SU-DHL-6 (cell line): ENCODE measurements around the gene CXCL5.

Experiments used
- EZH2phosphoT487 ChIP-seq: fragments of 200-600 bp; sonication (generic), shearing (Covaris generic); conservative IDR thresholded peaks from 2 replicates; pipeline ENCODE4 v1.6.1; 2018; ENCODE audit warnings: mild to moderate bottlenecking, antibody characterized with exemption, low read length, moderate library complexity, mixed read lengths
- TF ChIP-seq, protein P1 (sequence below): fragments of 200-600 bp; sonication (generic); IDR thresholded peaks from one replicate; pipeline ENCODE4 v1.5.1; 2017; ENCODE audit warnings: antibody characterized with exemption, mild to moderate bottlenecking, low read length, moderate library complexity; ENCODE audit not compliant: insufficient read depth, poor library complexity, severe bottlenecking

DNA sequence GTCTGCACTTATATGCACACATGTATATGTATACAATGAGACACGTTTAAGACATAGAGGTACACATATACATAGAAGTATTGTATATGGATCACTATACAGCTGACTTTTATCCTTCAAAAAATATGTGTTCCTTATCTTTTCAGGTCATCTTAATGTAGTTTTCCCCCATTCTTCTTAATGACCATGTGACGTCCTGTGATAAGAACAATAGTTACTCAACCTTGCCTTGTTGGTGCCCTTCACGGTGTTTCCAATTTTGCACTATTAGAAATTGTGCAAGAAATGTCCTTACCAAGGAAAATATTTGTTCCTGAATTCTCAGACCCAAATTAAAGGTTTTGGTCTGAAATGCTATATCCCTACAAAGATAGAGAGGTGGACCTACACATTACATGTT lies 9.4 kb downstream of the CXCL5 start:
- TF ChIP-seq, protein P1, sequence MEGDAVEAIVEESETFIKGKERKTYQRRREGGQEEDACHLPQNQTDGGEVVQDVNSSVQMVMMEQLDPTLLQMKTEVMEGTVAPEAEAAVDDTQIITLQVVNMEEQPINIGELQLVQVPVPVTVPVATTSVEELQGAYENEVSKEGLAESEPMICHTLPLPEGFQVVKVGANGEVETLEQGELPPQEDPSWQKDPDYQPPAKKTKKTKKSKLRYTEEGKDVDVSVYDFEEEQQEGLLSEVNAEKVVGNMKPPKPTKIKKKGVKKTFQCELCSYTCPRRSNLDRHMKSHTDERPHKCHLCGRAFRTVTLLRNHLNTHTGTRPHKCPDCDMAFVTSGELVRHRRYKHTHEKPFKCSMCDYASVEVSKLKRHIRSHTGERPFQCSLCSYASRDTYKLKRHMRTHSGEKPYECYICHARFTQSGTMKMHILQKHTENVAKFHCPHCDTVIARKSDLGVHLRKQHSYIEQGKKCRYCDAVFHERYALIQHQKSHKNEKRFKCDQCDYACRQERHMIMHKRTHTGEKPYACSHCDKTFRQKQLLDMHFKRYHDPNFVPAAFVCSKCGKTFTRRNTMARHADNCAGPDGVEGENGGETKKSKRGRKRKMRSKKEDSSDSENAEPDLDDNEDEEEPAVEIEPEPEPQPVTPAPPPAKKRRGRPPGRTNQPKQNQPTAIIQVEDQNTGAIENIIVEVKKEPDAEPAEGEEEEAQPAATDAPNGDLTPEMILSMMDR, result no peak
- no peak for TF ChIP-seq EZH2phosphoT487
